ENCODE data around the gene GDF11. TPM values are rescaled to one million over a fixed set of nuclear protein-coding genes. Genes with fewer than 3 reads are reported as not detected.
"Not testable (repeated sequence)": the region's sequence is repeated elsewhere in the genome, so short reads cannot be mapped to it uniquely, and the experiment has no call there.

The GDF11 gene
- total and polyA plus RNA-seq, 7 experiments from 2014 or later = 0.79 to 16.2 (median 6.9) TPM

GRCh38 chr12:55748230-55748993 lies 5.5 kb downstream of the GDF11 start:
- Mint-ChIP-seq H3K27me3 (no peaks in the 10 kb centered on the region), H3K36me3 (peaks cover 0 to 9% (median 6%) of the 10 kb centered on the region in 5 donors)

GRCh38 chr12:55755246-55755645 lies 12.3 kb downstream of the GDF11 start:
- H3K27me3 Mint-ChIP-seq = no peaks in the 10 kb centered on the region
- peaks cover 0 to 2% (median 0%) of the 10 kb centered on the region in 11 donors for H3K9me3 Mint-ChIP-seq
- Histone ChIP-seq H3K9me3 (ENCODE audit: control insufficient read depth in 2 of 3, low read length in 3 of 3) (no peaks in the 10 kb centered on the region), H3K36me3 (ENCODE audit: control insufficient read depth in 2 of 3, insufficient read depth in 3 of 3, low read length in 3 of 3) (peaks cover 17 to 86% (median 24%) of the 10 kb centered on the region in 3 experiments), H3K4me3 (ENCODE audit: low read length) (no peak overlapping the region), H3K27ac (ENCODE audit: low read depth, low read length) (no peak overlapping the region), H3K27me3 (ENCODE audit: control insufficient read depth in 2 of 2, insufficient read depth in 2 of 2, low read length in 2 of 2) (no peaks in the 10 kb centered on the region), H3K4me1 (ENCODE audit: control insufficient read depth in 2 of 2, insufficient read depth in 2 of 2, low read length in 2 of 2) (no peaks in the 10 kb centered on the region)
- peak overlapping the region in 1 of 10 donors; percentile 12 for H3K4me3 Mint-ChIP-seq
- ATAC-seq (no peak), DNase-seq (no peak)
- intact Hi-C loops (cut with micrococcal nuclease) = no loop called here
- peak overlapping the region; percentile 6 to 79 (median 61) for H3K27ac Mint-ChIP-seq
- ChIA-PET POLR2A (interaction anchor here (0.6 to 1.4 kb wide), 5 partner anchors 12 to 218 kb away, joined by 3 to 4 read pairs (median 3); partner anchors contain the start of genes GDF11 and RAB5B), CTCF (interaction anchor here (0.6 to 2.4 kb wide), 3 partner anchors 16 to 189 kb away, joined by 3 to 10 read pairs (median 3); no protein-coding TSS in a partner anchor)
- peaks cover 0 to 10% (median 4%) of the 10 kb centered on the region in 7 donors for H3K4me1 Mint-ChIP-seq
- peaks cover 9 to 39% (median 18%) of the 10 kb centered on the region in 5 donors for H3K36me3 Mint-ChIP-seq

More at GRCh38 chr12:55748230-55748993, 5.5 kb downstream of the GDF11 start:
- peaks cover 0 to 16% of the 10 kb centered on the region in 2 donors for H3K4me1 ChIP-seq (ENCODE audit: control insufficient read depth in 2 of 2, insufficient read depth in 2 of 2, low read length in 2 of 2)
- H3K27ac ChIP-seq (ENCODE audit: low read depth, low read length) = no peak overlapping the region
- Mint-ChIP-seq H3K4me3 (no peak overlapping the region), H3K27ac (peak overlapping the region; percentile 42 to 88 (median 69)), H3K4me1 (peaks cover 25 to 40% (median 32%) of the 10 kb centered on the region in 7 donors), H3K9me3 (peaks cover 0 to 2% (median 0%) of the 10 kb centered on the region in 11 donors)
- no peaks in the 10 kb centered on the region for H3K9me3 ChIP-seq (ENCODE audit: control insufficient read depth in 2 of 3, low read length in 3 of 3)
- H3K36me3 ChIP-seq (ENCODE audit: control insufficient read depth in 2 of 3, insufficient read depth in 3 of 3, low read length in 3 of 3) = peaks cover 0 to 44% (median 7%) of the 10 kb centered on the region in 3 experiments
- no peak for ATAC-seq
- DNase-seq = no peak
- ChIA-PET CTCF (interaction anchor here (1.3 to 2.5 kb wide), 2 partner anchors 8 to 10 kb away, joined by 4 to 14 read pairs; no protein-coding TSS in a partner anchor), POLR2A (interaction anchor here (0.6 to 1.3 kb wide), 6 partner anchors 9 to 263 kb away, joined by 3 to 5 read pairs (median 3); partner anchors contain the start of gene BLOC1S1)
- H3K27me3 ChIP-seq (ENCODE audit: control insufficient read depth in 2 of 2, insufficient read depth in 2 of 2, low read length in 2 of 2) = no peaks in the 10 kb centered on the region
- H3K4me3 ChIP-seq (ENCODE audit: low read length) = no peak overlapping the region
- intact Hi-C loops (cut with micrococcal nuclease) = no loop called here

- Histone ChIP-seq H3K4me1 (ENCODE audit: control insufficient read depth in 2 of 2, insufficient read depth in 2 of 2, low read length in 2 of 2) (no peaks in the 10 kb centered on the region), H3K4me3 (ENCODE audit: low read length) (no peak overlapping the region), H3K36me3 (ENCODE audit: control insufficient read depth in 2 of 3, insufficient read depth in 3 of 3, low read length in 3 of 3) (peaks cover 10 to 78% (median 24%) of the 10 kb centered on the region in 3 experiments), H3K27ac (ENCODE audit: low read depth, low read length) (no peak overlapping the region), H3K9me3 (ENCODE audit: control insufficient read depth in 2 of 3, low read length in 3 of 3) (no peaks in the 10 kb centered on the region), H3K27me3 (ENCODE audit: control insufficient read depth in 2 of 2, insufficient read depth in 2 of 2, low read length in 2 of 2) (no peaks in the 10 kb centered on the region)
- Mint-ChIP-seq H3K4me3 (no peak overlapping the region), H3K36me3 (peaks cover 14 to 45% (median 26%) of the 10 kb centered on the region in 5 donors), H3K9me3 (peaks cover 0 to 2% (median 0%) of the 10 kb centered on the region in 11 donors), H3K27me3 (no peaks in the 10 kb centered on the region), H3K27ac (peak overlapping the region in 7 of 9 donors; percentile 3 to 84 (median 59)), H3K4me1 (peaks cover 0 to 18% (median 5%) of the 10 kb centered on the region in 7 donors)
- ChIA-PET CTCF (interaction anchor here (1.2 to 1.4 kb wide), 2 partner anchors 19 to 238 kb away, joined by 3 read pairs; no protein-coding TSS in a partner anchor), POLR2A (interaction anchor here (0.8 to 1.2 kb wide), 4 partner anchors 10 to 475 kb away, joined by 3 to 6 read pairs (median 4); no protein-coding TSS in a partner anchor)
- DNase-seq (no peak), ATAC-seq (no peak)
- intact Hi-C loops (cut with micrococcal nuclease) = no loop called here
Measured at GRCh38 chr12:55757701-55758100, 14.8 kb downstream of the GDF11 start.

GRCh38 chr12:55758575-55758974 lies 15.7 kb downstream of the GDF11 start:
- H3K27ac ChIP-seq (ENCODE audit: low read depth, low read length); ATAC-seq; H3K4me3 ChIP-seq (ENCODE audit: low read length); H3K4me3 Mint-ChIP-seq; H3K9me3 ChIP-seq (ENCODE audit: control insufficient read depth in 2 of 3, low read length in 3 of 3); intact Hi-C loops (cut with micrococcal nuclease); H3K4me1 ChIP-seq (ENCODE audit: control insufficient read depth in 2 of 2, insufficient read depth in 2 of 2, low read length in 2 of 2); DNase-seq; H3K9me3 Mint-ChIP-seq; H3K27me3 Mint-ChIP-seq; H3K27me3 ChIP-seq (ENCODE audit: control insufficient read depth in 2 of 2, insufficient read depth in 2 of 2, low read length in 2 of 2): not testable (repeated sequence)
- peaks cover 10 to 71% (median 24%) of the 10 kb centered on the region in 3 experiments for H3K36me3 ChIP-seq (ENCODE audit: control insufficient read depth in 2 of 3, insufficient read depth in 3 of 3, low read length in 3 of 3)
- peaks cover 0 to 18% (median 5%) of the 10 kb centered on the region in 7 donors for H3K4me1 Mint-ChIP-seq
- CTCF ChIA-PET = interaction anchor here (0.6 kb wide), 1 partner anchor 1251 kb away, joined by 4 read pairs; no protein-coding TSS in a partner anchor
- POLR2A ChIA-PET = interaction anchor here (0.7 kb wide), 1 partner anchor 20 kb away, joined by 3 read pairs; no protein-coding TSS in a partner anchor
- H3K36me3 Mint-ChIP-seq = peaks cover 14 to 45% (median 26%) of the 10 kb centered on the region in 5 donors
- H3K27ac Mint-ChIP-seq = peak overlapping the region in 3 of 9 donors; percentile 32 to 77 (median 59)

- Mint-ChIP-seq H3K27me3 (no peaks in the 10 kb centered on the region), H3K36me3 (peaks cover 12 to 39% (median 23%) of the 10 kb centered on the region in 5 donors), H3K9me3 (no peaks in the 10 kb centered on the region), H3K4me3 (no peak overlapping the region), H3K27ac (peak overlapping the region in 5 of 9 donors; percentile 2 to 64 (median 43)), H3K4me1 (peaks cover 0 to 12% (median 4%) of the 10 kb centered on the region in 7 donors)
- no peak for DNase-seq
- Histone ChIP-seq H3K9me3 (ENCODE audit: control insufficient read depth in 2 of 3, low read length in 3 of 3) (no peaks in the 10 kb centered on the region), H3K27me3 (ENCODE audit: control insufficient read depth in 2 of 2, insufficient read depth in 2 of 2, low read length in 2 of 2) (no peaks in the 10 kb centered on the region), H3K4me1 (ENCODE audit: control insufficient read depth in 2 of 2, insufficient read depth in 2 of 2, low read length in 2 of 2) (no peaks in the 10 kb centered on the region), H3K4me3 (ENCODE audit: low read length) (no peak overlapping the region), H3K36me3 (ENCODE audit: control insufficient read depth in 2 of 3, insufficient read depth in 3 of 3, low read length in 3 of 3) (peaks cover 10 to 58% (median 16%) of the 10 kb centered on the region in 3 experiments), H3K27ac (ENCODE audit: low read depth, low read length) (no peak overlapping the region)
- ATAC-seq = no peak
- POLR2A ChIA-PET = interaction anchor here (1.1 kb wide), 1 partner anchor 22 kb away, joined by 3 read pairs; no protein-coding TSS in a partner anchor
- intact Hi-C loops (cut with micrococcal nuclease) = no loop called here
- CTCF ChIA-PET = no interaction called here
Measured at GRCh38 chr12:55760663-55761062, 17.7 kb downstream of the GDF11 start.

- Histone ChIP-seq H3K4me3 (ENCODE audit: low read length) (no peak overlapping the region), H3K4me1 (ENCODE audit: control insufficient read depth in 2 of 2, insufficient read depth in 2 of 2, low read length in 2 of 2) (no peaks in the 10 kb centered on the region), H3K27me3 (ENCODE audit: control insufficient read depth in 2 of 2, insufficient read depth in 2 of 2, low read length in 2 of 2) (no peaks in the 10 kb centered on the region), H3K27ac (ENCODE audit: low read depth, low read length) (no peak overlapping the region), H3K36me3 (ENCODE audit: control insufficient read depth in 2 of 3, insufficient read depth in 3 of 3, low read length in 3 of 3) (peaks cover 3 to 53% (median 4%) of the 10 kb centered on the region in 3 experiments), H3K9me3 (ENCODE audit: control insufficient read depth in 2 of 3, low read length in 3 of 3) (no peaks in the 10 kb centered on the region)
- no peaks in the 10 kb centered on the region for H3K27me3 Mint-ChIP-seq
- ChIA-PET CTCF (no interaction called here), POLR2A (no interaction called here)
- peak overlapping the region in 1 of 9 donors; percentile 25 for H3K27ac Mint-ChIP-seq
- DNase-seq = no peak
- peaks cover 0 to 12% (median 8%) of the 10 kb centered on the region in 7 donors for H3K4me1 Mint-ChIP-seq
- H3K4me3 Mint-ChIP-seq = no peak overlapping the region
- intact Hi-C loops (cut with micrococcal nuclease) = no loop called here
- H3K9me3 Mint-ChIP-seq = no peaks in the 10 kb centered on the region
- H3K36me3 Mint-ChIP-seq = peaks cover 2 to 34% (median 16%) of the 10 kb centered on the region in 5 donors
- ATAC-seq = no peak
Measured at GRCh38 chr12:55762646-55763045, 19.7 kb downstream of the GDF11 start.

All from naive thymus-derived CD4-positive, alpha-beta T cell (primary cell).